Measurements from ENCODE around the gene RNF126.

The RNF126 gene

GRCh38 chr19:650121-650520 is 12.9 kb downstream of the RNF126 start:
- TF ChIP-seq CTCF (IDR thresholded peaks at IDR 0.05; ENCODE audit: low read depth, low read length, missing control alignments), result no peak
- no peak overlapping the region for H3K4me3 ChIP-seq (ENCODE audit: low read depth, low read length)
- no peak for DNase-seq (ENCODE audit: low read depth)
- in situ Hi-C loops (cut with HindIII; ENCODE audit: low sequenced_read_pairs), result no loop called here

- DNase-seq (ENCODE audit: low read depth), result no peak
- no peak for TF ChIP-seq CTCF (IDR thresholded peaks at IDR 0.05; ENCODE audit: low read depth, low read length, missing control alignments)
- in situ Hi-C loops (cut with HindIII; ENCODE audit: low sequenced_read_pairs), result no loop called here
- no peak overlapping the region for H3K4me3 ChIP-seq (ENCODE audit: low read depth, low read length)
Observed at GRCh38 chr19:648904-649801, 13.9 kb downstream of the RNF126 start.

GRCh38 chr19:648305-648704 is 14.7 kb downstream of the RNF126 start:
- H3K4me3 ChIP-seq (ENCODE audit: low read depth, low read length), result no peak overlapping the region
- in situ Hi-C loops (cut with HindIII; ENCODE audit: low sequenced_read_pairs), result no loop called here
- no peak for TF ChIP-seq CTCF (IDR thresholded peaks at IDR 0.05; ENCODE audit: low read depth, low read length, missing control alignments)
- DNase-seq (ENCODE audit: low read depth), result no peak

GRCh38 chr19:647566-648284 is 15.3 kb downstream of the RNF126 start:
- in situ Hi-C loops (cut with HindIII; ENCODE audit: low sequenced_read_pairs), result no loop called here
- no peak overlapping the region for H3K4me3 ChIP-seq (ENCODE audit: low read depth, low read length)
- DNase-seq (ENCODE audit: low read depth), result no peak
- TF ChIP-seq CTCF (IDR thresholded peaks at IDR 0.05; ENCODE audit: low read depth, low read length, missing control alignments), result no peak

- H3K4me3 ChIP-seq (ENCODE audit: low read depth, low read length), result no peak overlapping the region
- in situ Hi-C loops (cut with HindIII; ENCODE audit: low sequenced_read_pairs), result no loop called here
- DNase-seq (ENCODE audit: low read depth), result no peak
- TF ChIP-seq CTCF (IDR thresholded peaks at IDR 0.05; ENCODE audit: low read depth, low read length, missing control alignments), result no peak
Observed at GRCh38 chr19:646779-647565, 16.0 kb downstream of the RNF126 start.

All from astrocyte of the cerebellum (primary cell).